Embryonic facial prominence (tissue), 1 donor: ENCODE results near the gene ZNF609.

Experiments
- DNase-seq: peaks from one replicate; pipeline ENCODE4 v3.0.0-alpha.2; 2016; ENCODE audit errors: extremely low spot score

Gene ZNF609

GRCh38 chr15:64645995-64646394 lies 185.6 kb downstream of the ZNF609 start:
- no peak for DNase-seq

DNA sequence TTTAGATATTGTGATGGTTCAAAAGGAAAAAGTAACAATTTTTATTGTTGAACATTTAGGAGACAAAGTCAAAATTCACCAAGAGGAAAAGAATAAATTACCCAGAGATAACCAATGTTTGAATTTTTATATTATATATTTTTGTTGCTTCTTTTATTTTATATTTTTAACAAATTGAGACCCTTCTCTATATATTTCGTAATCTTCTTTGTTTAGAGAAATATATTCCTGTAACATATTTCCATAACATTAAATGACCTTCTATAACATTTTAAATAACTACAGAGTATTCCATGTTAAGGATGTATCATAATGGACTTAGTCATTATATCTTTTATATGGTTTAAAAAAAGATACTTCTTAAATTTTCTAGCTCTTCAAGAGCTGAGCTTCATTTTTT lies 187.0 kb downstream of the ZNF609 start:
- no peak for DNase-seq

GRCh38 chr15:64650552-64650951 lies 190.2 kb downstream of the ZNF609 start:
- DNase-seq, result no peak

- DNase-seq, result no peak
Observed at GRCh38 chr15:64651601-64652191, 191.3 kb downstream of the ZNF609 start.

- DNase-seq, result no peak
Observed at GRCh38 chr15:64653757-64654156, 193.4 kb downstream of the ZNF609 start.

- DNase-seq, result no peak
Observed at GRCh38 chr15:64656508-64656907, 196.1 kb downstream of the ZNF609 start.

DNA sequence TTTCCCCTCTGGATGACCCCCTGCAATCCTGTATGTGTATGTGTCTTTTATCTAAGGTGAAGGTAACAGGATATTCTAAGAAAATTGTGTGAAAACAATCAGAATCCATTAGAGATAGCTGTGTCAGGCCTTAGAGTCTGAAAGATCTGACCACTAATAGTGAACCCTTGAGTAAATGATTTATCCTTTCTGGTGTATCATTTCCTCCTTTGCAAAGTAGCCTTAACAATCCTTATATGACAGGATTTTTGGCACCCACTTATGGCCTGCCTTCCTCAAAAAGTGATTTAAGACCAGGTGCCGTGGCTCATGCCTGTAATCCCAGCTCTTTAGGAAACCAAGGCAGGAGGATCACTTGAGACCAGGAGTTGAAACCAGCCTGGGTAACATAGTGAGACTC lies 204.8 kb downstream of the ZNF609 start:
- DNase-seq, result no peak

GRCh38 chr15:64667736-64668161 lies 207.4 kb downstream of the ZNF609 start:
- no peak for DNase-seq

GRCh38 chr15:64673866-64674265 lies 213.5 kb downstream of the ZNF609 start:
- no peak for DNase-seq

GRCh38 chr15:64678126-64678819 lies 217.9 kb downstream of the ZNF609 start:
- DNase-seq, result no peak

DNA sequence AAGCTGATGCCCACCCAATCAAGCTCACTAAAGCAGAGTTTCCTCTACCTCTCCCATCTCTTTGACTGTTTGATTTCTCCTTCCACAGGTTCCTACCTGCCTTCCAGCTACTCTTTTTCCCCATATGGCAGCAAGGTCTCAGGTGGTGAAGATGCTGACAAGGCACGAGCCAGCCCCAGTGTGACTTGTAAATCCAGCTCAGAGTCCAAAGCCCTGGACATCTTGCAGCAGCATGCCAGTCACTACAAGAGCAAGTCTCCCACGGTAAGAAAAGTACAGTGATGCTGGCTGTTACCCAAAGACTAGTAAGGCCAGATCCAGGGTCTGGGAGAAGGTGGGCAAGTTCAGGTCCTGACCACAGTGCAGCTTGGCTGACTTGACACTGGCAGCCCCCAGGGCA lies 219.7 kb downstream of the ZNF609 start:
- DNase-seq, result no peak

- no peak for DNase-seq
Observed at GRCh38 chr15:64681424-64682024, 221.1 kb downstream of the ZNF609 start.

DNA sequence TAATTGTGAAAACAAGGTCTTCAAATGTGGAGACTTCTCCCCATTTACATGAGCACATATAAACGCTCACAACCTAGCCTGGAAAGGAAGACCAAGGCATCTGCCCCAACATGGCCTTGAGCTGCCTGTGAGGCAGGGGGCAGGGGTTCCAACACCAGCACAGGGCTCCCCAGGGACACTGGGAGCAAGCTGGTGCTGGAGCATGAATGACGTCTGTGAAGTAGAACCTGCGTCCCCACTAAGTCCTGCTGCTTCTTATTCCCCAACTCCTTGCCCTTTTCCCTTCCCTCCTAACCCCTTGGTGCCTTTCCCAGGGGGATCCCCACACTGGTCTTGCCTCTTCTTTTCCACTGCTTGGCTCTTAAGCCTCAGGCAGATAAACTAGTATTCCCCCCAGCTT lies 221.9 kb downstream of the ZNF609 start:
- DNase-seq, result no peak

- DNase-seq, result no peak
Observed at GRCh38 chr15:64683378-64683777, 223.0 kb downstream of the ZNF609 start.

DNA sequence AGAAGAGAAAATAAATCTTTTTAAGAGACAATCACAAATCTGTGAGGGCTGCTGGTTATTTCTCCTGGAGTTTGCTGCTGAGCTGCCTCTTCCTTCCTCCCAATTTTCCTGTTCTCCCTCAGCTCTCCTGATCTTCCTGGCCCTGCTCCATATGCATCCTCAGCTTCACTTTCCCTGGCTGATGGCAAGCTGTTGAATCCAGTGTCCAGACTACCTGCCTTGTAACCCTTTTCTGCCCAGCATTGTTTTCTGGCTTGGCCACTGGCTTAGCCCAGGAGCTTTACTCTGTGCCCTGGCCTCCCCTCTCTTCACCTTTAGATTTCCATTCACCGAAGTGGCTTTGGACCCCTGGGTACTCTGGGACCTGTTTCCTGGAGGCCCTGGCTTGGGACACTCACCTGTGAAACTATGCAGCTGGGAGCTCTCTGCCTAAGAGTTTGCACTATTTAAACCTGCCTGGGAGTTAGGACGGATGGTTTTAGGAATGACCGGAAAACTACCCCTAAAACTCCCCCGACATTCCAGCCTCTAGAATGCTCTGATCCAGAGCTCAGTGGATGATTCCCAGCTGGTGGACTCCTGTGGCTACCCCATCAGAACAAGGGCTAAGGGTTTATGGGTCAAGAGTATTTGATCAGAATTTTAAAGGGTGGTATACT lies 225.0 kb downstream of the ZNF609 start:
- DNase-seq, result no peak

- DNase-seq, result peak; percentile 46
Observed at GRCh38 chr15:64686130-64686735, 225.9 kb downstream of the ZNF609 start.

- DNase-seq, result no peak
Observed at GRCh38 chr15:64687172-64687571, 226.8 kb downstream of the ZNF609 start.

DNA sequence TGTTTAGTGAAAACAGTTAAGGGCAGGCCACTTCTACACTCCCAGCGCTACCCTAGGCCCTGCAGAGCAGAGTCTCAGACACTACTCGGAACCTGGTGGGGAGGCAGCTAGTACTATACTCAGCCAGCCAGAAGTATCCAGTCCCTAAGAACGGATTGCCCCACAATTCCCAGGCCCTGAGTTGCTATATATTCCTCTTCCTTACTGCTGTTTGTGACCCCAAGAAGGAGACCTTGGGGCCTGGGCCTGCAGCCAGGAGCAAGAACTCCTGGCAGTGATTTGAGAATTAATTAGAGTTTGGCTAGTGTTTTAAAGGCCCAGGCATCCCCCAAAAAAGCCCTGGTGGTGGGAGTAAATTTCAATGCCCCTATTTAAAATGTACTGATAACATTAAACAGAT lies 227.3 kb downstream of the ZNF609 start:
- no peak for DNase-seq

GRCh38 chr15:64688770-64689169 lies 228.4 kb downstream of the ZNF609 start:
- DNase-seq, result no peak

- no peak for DNase-seq
Observed at GRCh38 chr15:64690008-64690407, 229.6 kb downstream of the ZNF609 start.

- DNase-seq, result no peak
Observed at GRCh38 chr15:64690578-64691296, 230.4 kb downstream of the ZNF609 start.
